ENCODE data around the gene DMTF1. TPM values are rescaled to one million over a fixed set of nuclear protein-coding genes. Genes with fewer than 3 reads are reported as not detected.

The DMTF1 gene
- total RNA-seq, 2 donors from 2014 or later: 75.5 to 122 TPM

DNA sequence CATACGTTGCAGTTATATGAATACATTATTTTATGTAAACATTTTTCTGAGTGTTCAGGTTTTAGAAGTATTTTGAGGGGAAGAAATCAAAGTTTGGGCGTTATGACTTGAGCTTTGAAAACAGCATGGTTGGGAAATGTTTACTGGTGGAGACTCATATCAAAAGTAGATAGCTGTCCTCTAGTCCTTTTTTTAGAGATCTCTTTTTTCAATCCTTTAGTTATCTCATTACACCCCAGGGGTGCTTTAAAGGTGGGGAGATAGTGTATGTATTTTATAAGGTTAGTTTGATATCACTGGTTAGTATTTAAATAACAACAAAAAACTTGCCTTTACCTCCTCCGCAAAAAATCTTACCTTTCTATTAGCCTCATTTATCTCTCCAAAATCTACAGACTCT lies 2.3 kb downstream of the DMTF1 start:
- Histone ChIP-seq H3K4me1 (peaks cover 46% of the 10 kb centered on the region), H3K36me3 (replicated peaks in 1 of 2; ENCODE audit: insufficient read depth in 1 of 2, low read depth in 2 of 2) (no peaks in the 10 kb centered on the region), H3K4me3 (no peak overlapping the region), H3K27me3 (no peaks in the 10 kb centered on the region), H3K27ac (no peak overlapping the region), H3K9me3 (no peaks in the 10 kb centered on the region)
- ATAC-seq (no peak), DNase-seq (no peak)
- intact Hi-C loops (cut with DNase I): no loop called here
- no peak for TF ChIP-seq POLR2A (IDR thresholded peaks at IDR 0.05)
- TF ChIP-seq, protein P1, sequence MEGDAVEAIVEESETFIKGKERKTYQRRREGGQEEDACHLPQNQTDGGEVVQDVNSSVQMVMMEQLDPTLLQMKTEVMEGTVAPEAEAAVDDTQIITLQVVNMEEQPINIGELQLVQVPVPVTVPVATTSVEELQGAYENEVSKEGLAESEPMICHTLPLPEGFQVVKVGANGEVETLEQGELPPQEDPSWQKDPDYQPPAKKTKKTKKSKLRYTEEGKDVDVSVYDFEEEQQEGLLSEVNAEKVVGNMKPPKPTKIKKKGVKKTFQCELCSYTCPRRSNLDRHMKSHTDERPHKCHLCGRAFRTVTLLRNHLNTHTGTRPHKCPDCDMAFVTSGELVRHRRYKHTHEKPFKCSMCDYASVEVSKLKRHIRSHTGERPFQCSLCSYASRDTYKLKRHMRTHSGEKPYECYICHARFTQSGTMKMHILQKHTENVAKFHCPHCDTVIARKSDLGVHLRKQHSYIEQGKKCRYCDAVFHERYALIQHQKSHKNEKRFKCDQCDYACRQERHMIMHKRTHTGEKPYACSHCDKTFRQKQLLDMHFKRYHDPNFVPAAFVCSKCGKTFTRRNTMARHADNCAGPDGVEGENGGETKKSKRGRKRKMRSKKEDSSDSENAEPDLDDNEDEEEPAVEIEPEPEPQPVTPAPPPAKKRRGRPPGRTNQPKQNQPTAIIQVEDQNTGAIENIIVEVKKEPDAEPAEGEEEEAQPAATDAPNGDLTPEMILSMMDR (IDR thresholded peaks at IDR 0.05): no peak
- WGBS, 2 donors: 29 to 31% methylated on average over 3 of the region's 3 CpGs

DNA sequence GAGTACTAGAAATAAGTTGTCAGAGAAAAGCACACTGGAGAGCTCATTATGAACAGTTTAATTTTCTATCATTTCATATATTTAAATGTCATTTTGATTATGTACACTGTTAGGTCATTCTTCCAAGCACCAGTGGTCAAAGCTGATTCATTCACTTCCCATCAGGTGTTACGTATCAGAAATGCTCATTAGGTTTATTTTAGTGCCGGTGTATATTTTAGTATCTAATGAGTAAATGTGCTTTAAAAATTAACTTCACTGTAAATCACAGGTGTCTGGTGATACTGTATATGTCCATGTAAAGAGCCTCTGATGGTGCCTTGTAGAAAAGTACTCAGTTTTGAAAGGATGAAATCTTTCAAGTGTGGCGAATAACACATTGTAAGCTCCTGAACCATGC lies 3.5 kb downstream of the DMTF1 start:
- no peak for DNase-seq
- intact Hi-C loops (cut with DNase I): no loop called here
- H3K36me3 ChIP-seq (replicated peaks in 1 of 2; ENCODE audit: insufficient read depth in 1 of 2, low read depth in 2 of 2): no peaks in the 10 kb centered on the region

DNA sequence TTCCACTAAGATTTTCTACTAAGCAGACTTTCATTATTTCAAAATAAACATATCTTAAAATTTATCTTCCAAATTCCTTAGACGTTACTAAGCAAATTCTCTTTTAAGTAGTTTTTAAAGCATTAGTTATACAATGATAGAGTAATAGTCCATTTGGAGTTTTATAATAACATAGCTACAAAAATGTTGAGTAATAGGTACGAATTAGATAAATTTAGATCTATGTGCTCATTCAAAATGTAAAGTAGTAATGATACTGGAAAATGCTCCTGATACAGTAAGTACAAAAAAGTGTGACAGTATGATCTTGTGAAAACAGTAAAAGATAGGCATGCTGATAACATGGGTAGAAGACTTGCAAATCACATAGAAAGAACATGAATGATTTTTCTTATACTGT lies 4.5 kb downstream of the DMTF1 start:
- TF ChIP-seq POLR2A (IDR thresholded peaks at IDR 0.05): no peak
- TF ChIP-seq, protein P1 (IDR thresholded peaks at IDR 0.05): no peak
- H3K4me1 ChIP-seq: peaks cover 38% of the 10 kb centered on the region
- WGBS, 2 donors: 42 to 48% methylated on average over 2 of the region's 2 CpGs
- ATAC-seq: no peak
- no peaks in the 10 kb centered on the region for H3K9me3 ChIP-seq
- H3K36me3 ChIP-seq (replicated peaks in 1 of 2; ENCODE audit: insufficient read depth in 1 of 2, low read depth in 2 of 2): no peaks in the 10 kb centered on the region
- no peak for DNase-seq
- intact Hi-C loops (cut with DNase I): no loop called here
- no peaks in the 10 kb centered on the region for H3K27me3 ChIP-seq
- H3K27ac ChIP-seq: no peak overlapping the region
- no peak overlapping the region for H3K4me3 ChIP-seq

More for the DNA sequence above, 3.5 kb downstream of the DMTF1 start:
- TF ChIP-seq, protein P1 (IDR thresholded peaks at IDR 0.05): no peak
- no peak for TF ChIP-seq POLR2A (IDR thresholded peaks at IDR 0.05)
- Histone ChIP-seq H3K4me1 (peaks cover 46% of the 10 kb centered on the region), H3K9me3 (no peaks in the 10 kb centered on the region), H3K27ac (no peak overlapping the region), H3K27me3 (no peaks in the 10 kb centered on the region), H3K4me3 (no peak overlapping the region)
- 69 to 78% methylated on average over 3 of the region's 3 CpGs for WGBS, 2 donors
- ATAC-seq: no peak

DNA sequence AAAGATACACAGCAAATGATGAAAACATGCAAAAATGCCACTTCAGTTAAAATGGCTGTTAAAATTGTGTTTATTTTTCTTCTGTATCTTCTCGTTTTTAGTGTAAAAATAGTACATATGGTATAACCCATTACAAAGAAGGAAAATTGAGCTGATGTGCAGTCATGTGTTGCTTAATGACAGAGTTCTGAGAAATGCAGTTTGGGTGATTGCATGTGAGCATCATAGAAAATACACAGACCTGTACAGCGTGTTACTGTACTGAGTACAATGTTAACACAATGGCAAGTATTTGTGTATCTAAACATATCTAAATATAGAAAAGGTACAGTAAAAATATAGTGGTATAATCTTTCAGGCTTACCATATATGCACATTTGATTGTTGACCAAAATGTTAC lies 7.3 kb downstream of the DMTF1 start:
- no peak overlapping the region for H3K4me3 ChIP-seq
- intact Hi-C loops (cut with DNase I): no loop called here
- TF ChIP-seq, protein P1 (IDR thresholded peaks at IDR 0.05): no peak
- no peak for TF ChIP-seq POLR2A (IDR thresholded peaks at IDR 0.05)
- WGBS, 2 donors: 74 to 76% methylated on average over 2 of the region's 2 CpGs
- no peak overlapping the region for H3K27ac ChIP-seq
- H3K4me1 ChIP-seq: peaks cover 27% of the 10 kb centered on the region
- H3K9me3 ChIP-seq: no peaks in the 10 kb centered on the region
- no peak for ATAC-seq
- H3K27me3 ChIP-seq: no peaks in the 10 kb centered on the region
- no peak for DNase-seq
- no peaks in the 10 kb centered on the region for H3K36me3 ChIP-seq (replicated peaks in 1 of 2; ENCODE audit: insufficient read depth in 1 of 2, low read depth in 2 of 2)

DNA sequence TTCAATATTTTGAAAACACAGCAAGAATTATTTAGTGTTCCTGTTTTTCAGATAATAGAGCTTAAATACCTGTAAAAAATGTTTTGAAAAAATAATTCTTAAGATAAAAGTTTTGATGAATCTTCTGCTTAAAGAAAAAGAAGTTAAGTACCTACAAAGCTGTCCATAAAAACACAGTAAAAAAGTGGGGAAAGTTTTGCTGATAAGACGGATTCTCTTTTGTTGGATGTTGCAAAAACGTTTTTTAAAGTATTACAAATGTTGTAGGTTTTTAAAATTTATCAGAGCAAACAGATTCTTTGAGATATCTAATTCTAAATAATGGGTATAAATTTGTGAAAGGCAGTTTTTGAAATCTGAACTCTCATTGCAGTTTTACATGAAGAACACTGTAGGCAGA lies 12.2 kb downstream of the DMTF1 start:
- H3K4me1 ChIP-seq: no peaks in the 10 kb centered on the region
- ATAC-seq (no peak), DNase-seq (no peak)
- peaks cover 0 to 8% of the 10 kb centered on the region in 2 donors for H3K36me3 ChIP-seq (replicated peaks in 1 of 2; ENCODE audit: insufficient read depth in 1 of 2, low read depth in 2 of 2)
- 66 to 71% methylated on average over 2 of the region's 2 CpGs for WGBS, 2 donors
- no peak overlapping the region for H3K27ac ChIP-seq
- no peaks in the 10 kb centered on the region for H3K9me3 ChIP-seq
- no peak overlapping the region for H3K4me3 ChIP-seq
- H3K27me3 ChIP-seq: no peaks in the 10 kb centered on the region
- TF ChIP-seq POLR2A (IDR thresholded peaks at IDR 0.05): no peak
- TF ChIP-seq, protein P1 (IDR thresholded peaks at IDR 0.05): no peak
- intact Hi-C loops (cut with DNase I): loop anchor here (10.0 kb wide), 1 partner anchor 50 kb away; the partner anchor contains the start of gene TMEM243

Measured in body of pancreas (tissue), 4 donors.